Astrocyte (in vitro differentiated cells and primary cell): Measurements from ENCODE around the gene OR51A2. TPM values are rescaled to one million over a fixed set of nuclear protein-coding genes. Genes with fewer than 3 reads are reported as not detected.

Experiments
- DNase-seq: peaks from one replicate; pipeline ENCODE4 v3.0.0-alpha.2; 2010; ENCODE audit warnings: low read depth
- FAIRE-seq: peaks from 2 replicates; lab custom pipeline; 2011; peaks lifted over from hg19 to GRCh38; lab: Jason Lieb, UNC
- H2AFZ ChIP-seq: 2 replicates; pipeline ENCODE4 v1.6.0; 2012; ENCODE audit warnings: low read depth, low read length, inconsistent platforms
- H3K27ac ChIP-seq: 2 replicates; pipeline ENCODE4 v1.5.1; 2011; ENCODE audit warnings: low read depth, low read length, inconsistent platforms
- H3K27me3 ChIP-seq: 2 replicates; pipeline ENCODE4 v1.6.0; 2011; ENCODE audit warnings: low read length, inconsistent platforms; ENCODE audit not compliant: insufficient read depth
- H3K36me3 ChIP-seq: 2 replicates; pipeline ENCODE4 v1.5.1; 2011; ENCODE audit warnings: low read length, inconsistent platforms; ENCODE audit not compliant: insufficient read depth
- H3K4me1 ChIP-seq: 2 replicates; pipeline ENCODE4 v1.5.1; 2011; ENCODE audit warnings: low read length, inconsistent platforms; ENCODE audit not compliant: insufficient read depth
- H3K4me2 ChIP-seq: 2 replicates; pipeline ENCODE4 v1.6.0; 2012; ENCODE audit warnings: low read length, inconsistent platforms
- H3K4me3 ChIP-seq: 2 replicates; pipeline ENCODE4 v1.5.1; 2011; ENCODE audit warnings: low read depth, mild to moderate bottlenecking, low read length, inconsistent platforms; ENCODE audit not compliant: insufficient read depth
- H3K79me2 ChIP-seq: 2 replicates; pipeline ENCODE4 v1.6.0; 2012; ENCODE audit warnings: mild to moderate bottlenecking, low read length, inconsistent platforms; ENCODE audit not compliant: insufficient read depth
- H3K9ac ChIP-seq: 2 replicates; pipeline ENCODE4 v1.6.0; 2012; ENCODE audit warnings: mild to moderate bottlenecking, low read length, inconsistent platforms
- H3K9me3 ChIP-seq: 2 replicates; pipeline ENCODE4 v1.5.1; 2012; ENCODE audit warnings: low read depth, mild to moderate bottlenecking, low read length, inconsistent platforms; ENCODE audit not compliant: insufficient read depth
- H4K20me1 ChIP-seq: 2 replicates; pipeline ENCODE4 v1.6.0; 2012; ENCODE audit warnings: low read length, inconsistent platforms; ENCODE audit not compliant: insufficient read depth
- H3K27ac Mint-ChIP-seq: one replicate; pipeline ENCODE4 v1.8.0; 2021; ENCODE audit warnings: mild to moderate bottlenecking, mixed read lengths; ENCODE audit not compliant: unreplicated experiment
- H3K27me3 Mint-ChIP-seq: one replicate; pipeline ENCODE4 v1.8.0; 2021; ENCODE audit warnings: low read depth, mixed read lengths; ENCODE audit not compliant: unreplicated experiment
- H3K36me3 Mint-ChIP-seq: one replicate; pipeline ENCODE4 v1.8.0; 2021; ENCODE audit warnings: low read depth, mixed read lengths; ENCODE audit not compliant: unreplicated experiment
- H3K4me1 Mint-ChIP-seq: one replicate; pipeline ENCODE4 v1.8.0; 2021; ENCODE audit warnings: low read depth, mixed read lengths; ENCODE audit not compliant: unreplicated experiment
- H3K4me3 Mint-ChIP-seq: one replicate; pipeline ENCODE4 v1.8.0; 2021; ENCODE audit warnings: mild to moderate bottlenecking, moderate library complexity, mixed read lengths; ENCODE audit not compliant: unreplicated experiment
- H3K9me3 Mint-ChIP-seq: one replicate; pipeline ENCODE4 v1.8.0; 2021; ENCODE audit warnings: mild to moderate bottlenecking, mixed read lengths; ENCODE audit not compliant: unreplicated experiment
- CTCF ChIP-seq: IDR thresholded peaks from 2 replicates; pipeline ENCODE4 v1.5.1; 2011; ENCODE audit warnings: low read depth, mild to moderate bottlenecking, inconsistent platforms, low read length, moderate library complexity; ENCODE audit not compliant: insufficient read depth
- EZH2 ChIP-seq: IDR thresholded peaks from 2 replicates; pipeline ENCODE4 v1.6.1; 2012; ENCODE audit warnings: mild to moderate bottlenecking, low read length, inconsistent platforms; ENCODE audit not compliant: insufficient read depth
- total RNA-seq: library from RNA; stranded (reverse); gene quantifications from 2 replicates; pipeline ENCODE4 v1.2.1, GENCODE V29; 2021

OR51A2 gene
- total RNA-seq, 1 donor from 2014 or later, result not detected

- no peak overlapping the region for H3K4me3 Mint-ChIP-seq
- Histone ChIP-seq H3K27ac (no peak overlapping the region), H3K79me2 (no peaks in the 10 kb centered on the region), H3K4me1 (no peaks in the 10 kb centered on the region), H3K9ac (no peak overlapping the region), H2AFZ (no peak overlapping the region), H3K27me3 (no peaks in the 10 kb centered on the region), H3K4me2 (no peak overlapping the region), H3K4me3 (no peak overlapping the region), H4K20me1 (no peaks in the 10 kb centered on the region), H3K36me3 (no peaks in the 10 kb centered on the region), H3K9me3 (no peaks in the 10 kb centered on the region)
- H3K36me3 Mint-ChIP-seq, result no peaks in the 10 kb centered on the region
- no peak overlapping the region for H3K27ac Mint-ChIP-seq
- H3K4me1 Mint-ChIP-seq, result peaks cover under 1% of the 10 kb centered on the region
- peaks cover 10% of the 10 kb centered on the region for H3K27me3 Mint-ChIP-seq
- TF ChIP-seq CTCF (no peak), EZH2 (no peak)
- no peak for FAIRE-seq
- no peaks in the 10 kb centered on the region for H3K9me3 Mint-ChIP-seq
- no peak for DNase-seq
These were observed 33.7 kb downstream of the OR51A2 start for GRCh38 chr11:4921796-4922195.

- peaks cover 11% of the 10 kb centered on the region for H3K4me1 Mint-ChIP-seq
- H4K20me1 ChIP-seq, result no peaks in the 10 kb centered on the region
- peaks cover 8% of the 10 kb centered on the region for H3K27me3 Mint-ChIP-seq
- no peak within 1 kb of the TSS for H3K27ac Mint-ChIP-seq
- no peak for TF ChIP-seq EZH2
- TF ChIP-seq CTCF, result no peak
- H3K9ac ChIP-seq, result no peak within 1 kb of the TSS
- no peaks in the 10 kb centered on the region for H3K9me3 Mint-ChIP-seq
- no peaks in the 10 kb centered on the region for H3K9me3 ChIP-seq
- no peaks in the 10 kb centered on the region for H3K36me3 Mint-ChIP-seq
- H2AFZ ChIP-seq, result no peak within 1 kb of the TSS
- H3K4me2 ChIP-seq, result no peak within 1 kb of the TSS
- H3K36me3 ChIP-seq, result no peaks in the 10 kb centered on the region
- H3K4me3 ChIP-seq, result no peak within 1 kb of the TSS
- no peak within 1 kb of the TSS for H3K4me3 Mint-ChIP-seq
- DNase-seq (no peak), FAIRE-seq (no peak)
- no peaks in the 10 kb centered on the region for H3K4me1 ChIP-seq
- H3K27ac ChIP-seq, result no peak within 1 kb of the TSS
- H3K79me2 ChIP-seq, result no peaks in the 10 kb centered on the region
- H3K27me3 ChIP-seq, result no peaks in the 10 kb centered on the region
These were observed 36.3 kb downstream of the OR51A2 start, which contains the start of gene OR51G2 for GRCh38 chr11:4919250-4919649. OR51G2 (minus strand) TSS chr11:4919350; CDS start chr11:4915663, 3,687 bp downstream.

DNA sequence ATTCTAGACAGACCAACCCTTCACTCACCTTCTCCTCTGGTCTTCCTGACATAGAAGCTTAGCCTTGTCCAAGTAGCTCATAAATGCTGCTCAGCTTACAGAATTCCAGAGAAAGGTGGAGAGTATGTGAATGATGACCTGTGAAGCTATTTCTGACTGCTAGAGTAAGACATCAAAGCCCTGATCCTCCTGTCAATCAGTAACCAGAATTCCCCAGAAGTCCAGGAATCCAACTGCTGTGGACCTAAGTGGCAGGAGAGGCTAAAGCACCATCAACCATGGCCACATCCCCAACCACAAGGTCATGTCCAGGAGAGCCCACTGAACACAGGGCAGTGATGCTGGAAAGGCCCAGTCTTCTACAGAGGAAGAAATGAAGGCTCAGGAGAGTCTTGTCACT is 38.9 kb downstream of the OR51A2 start:
- Histone ChIP-seq H3K9me3 (no peaks in the 10 kb centered on the region), H3K4me1 (no peaks in the 10 kb centered on the region), H3K27me3 (no peaks in the 10 kb centered on the region), H2AFZ (no peak overlapping the region), H4K20me1 (no peaks in the 10 kb centered on the region), H3K36me3 (no peaks in the 10 kb centered on the region), H3K9ac (no peak overlapping the region), H3K27ac (no peak overlapping the region), H3K4me3 (no peak overlapping the region), H3K79me2 (no peaks in the 10 kb centered on the region), H3K4me2 (no peak overlapping the region)
- Mint-ChIP-seq H3K4me1 (peaks cover 11% of the 10 kb centered on the region), H3K27me3 (peaks cover 2% of the 10 kb centered on the region), H3K36me3 (no peaks in the 10 kb centered on the region), H3K27ac (peak overlapping the region; percentile 9), H3K9me3 (no peaks in the 10 kb centered on the region), H3K4me3 (no peak overlapping the region)
- DNase-seq (no peak), FAIRE-seq (no peak)
- TF ChIP-seq EZH2 (no peak), CTCF (no peak)

Other genes with a start within 250 kb of the OR51A2 start
- not detected in 2 replicates for gene OR51F1, start 185.8 kb downstream of the OR51A2 start, total RNA-seq
- not detected in 2 replicates for gene OR52R1, start 151.3 kb downstream of the OR51A2 start, total RNA-seq
- gene OR51F2, start 134.4 kb downstream of the OR51A2 start, total RNA-seq, result not detected in 2 replicates
- not detected in 2 replicates for gene OR51S1, start 106.5 kb downstream of the OR51A2 start, total RNA-seq
- gene OR51T1, start 73.8 kb downstream of the OR51A2 start, total RNA-seq, result not detected in 2 replicates
- not detected in 2 replicates for gene OR51A7, start 51.9 kb downstream of the OR51A2 start, total RNA-seq
- gene OR51G2, start 36.4 kb downstream of the OR51A2 start, total RNA-seq, result not detected in 2 replicates
- gene OR51G1, start 31.4 kb downstream of the OR51A2 start, total RNA-seq, result not detected in 2 replicates
- gene OR51A4, start 8.1 kb downstream of the OR51A2 start, total RNA-seq, result not detected in 2 replicates
- gene OR51L1, start 39.1 kb upstream of the OR51A2 start, total RNA-seq, result not detected in 2 replicates
- not detected in 2 replicates for gene OR52J3, start 90.8 kb upstream of the OR51A2 start, total RNA-seq
- gene OR52E2, start 103.9 kb upstream of the OR51A2 start, total RNA-seq, result not detected in 2 replicates
- gene OR52E1, start 113.9 kb upstream of the OR51A2 start, total RNA-seq, result 0.31 TPM in 1 of 2 replicates, not detected in the other
- gene OR52A5, start 182.6 kb upstream of the OR51A2 start, total RNA-seq, result not detected in 2 replicates
- gene OR52A1, start 199.0 kb upstream of the OR51A2 start, total RNA-seq, result not detected in 2 replicates
- gene OR51V1, start 245.0 kb upstream of the OR51A2 start, total RNA-seq, result not detected in 2 replicates